Right lobe of liver (tissue), 6 donors: ENCODE measurements around the gene CA7. TPM values are rescaled to one million over a fixed set of nuclear protein-coding genes. Genes with fewer than 3 reads are reported as not detected.

Experiments
- ATAC-seq, 4 donors: fragments of 200-7000 bp; cut with Tn5 transposase; one replicate each; pipeline ENCODE4 v1.9.1; 2020; ENCODE audit warnings: mild to moderate bottlenecking in 4 of 4, moderate library complexity in 4 of 4
- DNase-seq, 3 donors: peaks; one replicate each; pipeline ENCODE4 v3.0.0-alpha.2; 2020
- H3K27ac ChIP-seq, 3 donors: fragments of 200-600 bp; one replicate each; pipeline ENCODE4 v1.8.0; 2022
- H3K27me3 ChIP-seq, 2 donors: fragments of 200-600 bp; one replicate each; pipeline ENCODE4 v1.8.0; 2022
- H3K36me3 ChIP-seq, 4 donors: fragments of 200-600 bp; sonication (generic) in 1 of 4; one replicate each; pipeline versions ENCODE4 v1.5.1 to v1.8.0; 2017 to 2022; ENCODE audit warnings: control low read depth in 1 of 4
- H3K4me1 ChIP-seq, 4 donors: fragments of 200-600 bp; sonication (generic) in 1 of 4; one replicate each; pipeline versions ENCODE4 v1.5.1 to v1.8.0; 2017 to 2022; ENCODE audit warnings: control low read depth in 1 of 4
- H3K4me3 ChIP-seq, 3 donors: fragments of 200-600 bp; one replicate each; pipeline ENCODE4 v1.8.0; 2022
- H3K9me3 ChIP-seq, 4 donors: fragments of 200-600 bp; sonication (generic) in 1 of 4; one replicate each; pipeline versions ENCODE4 v1.5.1 to v1.8.0; 2017 to 2022; ENCODE audit warnings: control low read depth in 1 of 4
- CTCF ChIP-seq, 4 donors: fragments of 200-600 bp in 3 of 4; fragments of 450-650 bp in 1 of 4; IDR thresholded peaks; one replicate each; pipeline versions ENCODE4 v1.5.1 to v1.8.0; 2016 to 2022; ENCODE audit warnings: antibody characterized with exemption in 4 of 4, mild to moderate bottlenecking in 2 of 4
- POLR2A ChIP-seq: fragments of 450-650 bp; IDR thresholded peaks from one replicate; pipeline ENCODE4 v1.6.1; 2017; ENCODE audit warnings: antibody characterized with exemption, mild to moderate bottlenecking
- WGBS: methylation state at CpG from one replicate; pipeline ENCODE4 v1.1.6; 2018; ENCODE audit warnings: low coverage, low lambda C conversion rate; ENCODE audit not compliant: insufficient coverage; ENCODE audit errors: missing lambda C conversion rate; 5-methylcytosine and 5-hydroxymethylcytosine counted together
- intact Hi-C, 2 donors: fragments of 100-400 bp; cut with DNase I; formaldehyde crosslinking; loops; one replicate each; pipeline versions ENCODE4 v1.11.2 to v1.14.1; 2022
- total RNA-seq, 6 experiments: library from RNA; depleted of rRNA in 2 of 6; stranded (reverse); fragments of >200 nt in 2 of 6; fragmentation: NEBNext Ultra II Directional in 3 of 6; extraction: Animal tissue kit (Norgen Biotek cat#: 25700) in 3 of 6; gene quantifications; one replicate each; pipeline versions ENCODE4 v1.1.0 to v1.2.4, GENCODE V29; 2016 to 2023
- donor health status: DM: no; HTN: yes; CAD: no.
- donor health status: DM: no; HTN: no; CAD: no.
- donor health status: DM: no; HTN: no; CAD: no.
- donor health status: DM: no; HTN: yes; CAD: no.
- donor health status: DM: no; HTN: yes; CAD: no.

CA7 gene
- total RNA-seq, 6 experiments from 2014 or later: not detected

GRCh38 chr16:66834746-66835145, 9.5 kb upstream of the CA7 start:
- H3K4me1 ChIP-seq: peaks cover 0 to 5% (median 2%) of the 10 kb centered on the region in 4 donors
- WGBS: 82% methylated on average over 5 of the region's 5 CpGs
- DNase-seq: no peak
- H3K36me3 ChIP-seq: no peaks in the 10 kb centered on the region
- intact Hi-C loops: no loop called here
- H3K27ac ChIP-seq: no peak overlapping the region
- H3K4me3 ChIP-seq: no peak overlapping the region
- no peak for ATAC-seq
- no peaks in the 10 kb centered on the region for H3K9me3 ChIP-seq
- TF ChIP-seq CTCF (IDR thresholded peaks at IDR 0.05) (no peak), POLR2A (no peak)
- H3K27me3 ChIP-seq: no peaks in the 10 kb centered on the region

- Histone ChIP-seq H3K27me3 (peaks cover 4 to 6% of the 10 kb centered on the region in 2 donors), H3K9me3 (no peaks in the 10 kb centered on the region), H3K4me1 (peaks cover 0 to 10% (median 0%) of the 10 kb centered on the region in 4 donors), H3K36me3 (no peaks in the 10 kb centered on the region), H3K4me3 (no peak overlapping the region), H3K27ac (no peak overlapping the region)
- no peak for DNase-seq
- intact Hi-C loops: no loop called here
- no peak for ATAC-seq
- TF ChIP-seq CTCF (IDR thresholded peaks at IDR 0.05) (no peak), POLR2A (no peak)
- WGBS: 45% methylated on average over 3 of the region's 3 CpGs
Measured at GRCh38 chr16:66840883-66841282, 3.3 kb upstream of the CA7 start.

GRCh38 chr16:66841366-66841765, 2.8 kb upstream of the CA7 start:
- Histone ChIP-seq H3K27me3 (peaks cover 4 to 6% of the 10 kb centered on the region in 2 donors), H3K9me3 (no peaks in the 10 kb centered on the region), H3K4me1 (peaks cover 0 to 10% (median 0%) of the 10 kb centered on the region in 4 donors), H3K36me3 (no peaks in the 10 kb centered on the region), H3K27ac (no peak overlapping the region), H3K4me3 (no peak overlapping the region)
- DNase-seq: no peak
- intact Hi-C loops: no loop called here
- TF ChIP-seq CTCF (IDR thresholded peaks at IDR 0.05): no peak
- TF ChIP-seq POLR2A: no peak
- 79% methylated on average over 4 of the region's 4 CpGs for WGBS
- ATAC-seq: no peak

- no peak overlapping the region for H3K4me3 ChIP-seq
- peaks cover 4 to 6% of the 10 kb centered on the region in 2 donors for H3K27me3 ChIP-seq
- intact Hi-C loops: no loop called here
- no peak for ATAC-seq
- H3K36me3 ChIP-seq: no peaks in the 10 kb centered on the region
- DNase-seq: no peak
- no peaks in the 10 kb centered on the region for H3K9me3 ChIP-seq
- peaks cover 0 to 10% (median 0%) of the 10 kb centered on the region in 4 donors for H3K4me1 ChIP-seq
- no peak overlapping the region for H3K27ac ChIP-seq
- 67% methylated on average over 5 of the region's 7 CpGs for WGBS
- no peak for TF ChIP-seq POLR2A
- no peak for TF ChIP-seq CTCF (IDR thresholded peaks at IDR 0.05)
Measured at GRCh38 chr16:66842765-66843164, 1.4 kb upstream of the CA7 start.

GRCh38 chr16:66843191-66843590, 1.0 kb upstream of the CA7 start:
- Histone ChIP-seq H3K4me3 (no peak overlapping the region), H3K27ac (no peak overlapping the region), H3K4me1 (peaks cover 0 to 10% (median 0%) of the 10 kb centered on the region in 4 donors), H3K27me3 (peaks cover 4 to 6% of the 10 kb centered on the region in 2 donors), H3K9me3 (no peaks in the 10 kb centered on the region), H3K36me3 (no peaks in the 10 kb centered on the region)
- TF ChIP-seq CTCF (IDR thresholded peaks at IDR 0.05) (no peak), POLR2A (no peak)
- WGBS: 80% methylated on average over 2 of the region's 2 CpGs
- intact Hi-C loops: no loop called here
- DNase-seq: no peak
- ATAC-seq: no peak
